HFFc6 (cell line): ENCODE measurements around the gene THSD1. TPM values are rescaled to one million over a fixed set of nuclear protein-coding genes. Genes with fewer than 3 reads are reported as not detected.
A peak's percentile ranks its signal among the peaks of the same experiment; 100 is the strongest.
"Not testable (repeated sequence)": the region's sequence is repeated elsewhere in the genome, so short reads cannot be mapped to it uniquely, and the experiment has no call there.

Experiments
- DNase-seq: peaks from one replicate; pipeline ENCODE4 v3.0.0-alpha.2; 2018
- H3K27ac Mint-ChIP-seq: 2 replicates; pipeline ENCODE4 v1.8.0; 2020; ENCODE audit warnings: mild to moderate bottlenecking, mixed read lengths
- H3K27me3 Mint-ChIP-seq: 2 replicates; pipeline ENCODE4 v1.8.0; 2021; ENCODE audit warnings: mild to moderate bottlenecking, moderate library complexity, mixed read lengths; ENCODE audit not compliant: insufficient read depth
- H3K36me3 Mint-ChIP-seq: 2 replicates; pipeline ENCODE4 v1.8.0; 2021; ENCODE audit warnings: low read depth, mixed read lengths
- H3K4me1 Mint-ChIP-seq: 2 replicates; pipeline ENCODE4 v1.8.0; 2020; ENCODE audit warnings: low read depth, mixed read lengths
- H3K4me3 Mint-ChIP-seq: 2 replicates; pipeline ENCODE4 v1.8.0; 2020; ENCODE audit warnings: mild to moderate bottlenecking, moderate library complexity, mixed read lengths
- H3K9me3 Mint-ChIP-seq: 2 replicates; pipeline ENCODE4 v1.8.0; 2020; ENCODE audit warnings: mild to moderate bottlenecking, mixed read lengths
- total RNA-seq, 6 experiments: library from RNA; stranded (reverse); fragmentation: NEBNext Ultra II Directional; extraction: Animal tissue kit (Norgen Biotek cat#: 25700); gene quantifications; 2 replicates in 1 of 6; 3 replicates in 5 of 6; pipeline ENCODE4 v1.2.3, GENCODE V29; 2021
- TF ChIP-seq, protein P1 (sequence below): fragments of 200-600 bp; sonication (generic); IDR thresholded peaks from 2 replicates; pipeline ENCODE4 v1.5.0; 2021; ENCODE audit warnings: antibody characterized with exemption, mild to moderate bottlenecking

Gene THSD1
- total RNA-seq, 6 experiments from 2014 or later, result 2.6 to 6.1 (median 3.2) TPM

DNA sequence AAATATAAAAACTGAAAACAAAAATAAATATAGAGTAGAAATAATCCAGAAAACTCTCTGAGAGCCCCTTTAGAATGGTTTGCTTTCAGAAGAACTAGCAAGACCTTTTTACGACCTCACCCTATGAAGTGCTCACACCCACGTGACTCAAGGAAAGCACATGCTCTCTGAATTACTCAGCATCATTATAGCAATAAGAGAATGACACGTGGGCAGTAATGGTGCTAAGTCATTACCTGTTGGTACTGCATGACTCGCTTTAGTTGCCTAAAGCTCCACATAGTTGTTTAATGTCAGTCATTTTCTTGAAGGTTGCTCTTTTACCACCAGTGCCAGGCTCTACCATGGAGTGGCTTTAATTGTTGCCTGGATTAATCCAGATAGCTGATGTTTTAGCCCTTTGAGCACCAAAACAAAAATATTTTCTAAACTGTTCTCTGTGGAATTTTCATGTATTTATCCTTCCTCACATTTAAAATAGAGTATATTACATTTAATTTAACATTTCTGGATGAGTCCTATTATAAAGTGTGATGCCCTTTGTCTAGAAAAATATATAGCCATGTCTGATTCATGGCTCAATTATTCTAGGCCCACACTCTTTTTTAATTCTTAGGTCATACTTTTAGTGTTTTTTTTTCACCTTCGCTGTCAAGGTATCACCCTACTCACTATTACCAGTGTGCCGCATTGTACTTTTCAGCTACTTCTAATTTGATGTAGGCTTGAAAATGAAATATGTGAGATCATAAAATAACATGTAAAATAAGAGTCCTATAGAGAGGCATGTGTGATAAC is 56.8 kb downstream of the THSD1 start:
- H3K4me3 Mint-ChIP-seq, result peak overlapping the region; percentile 47; the same call in 1 of the 2 replicates
- no peaks in the 10 kb centered on the region for H3K36me3 Mint-ChIP-seq
- peak; percentile 72 for DNase-seq
- TF ChIP-seq, protein P1, sequence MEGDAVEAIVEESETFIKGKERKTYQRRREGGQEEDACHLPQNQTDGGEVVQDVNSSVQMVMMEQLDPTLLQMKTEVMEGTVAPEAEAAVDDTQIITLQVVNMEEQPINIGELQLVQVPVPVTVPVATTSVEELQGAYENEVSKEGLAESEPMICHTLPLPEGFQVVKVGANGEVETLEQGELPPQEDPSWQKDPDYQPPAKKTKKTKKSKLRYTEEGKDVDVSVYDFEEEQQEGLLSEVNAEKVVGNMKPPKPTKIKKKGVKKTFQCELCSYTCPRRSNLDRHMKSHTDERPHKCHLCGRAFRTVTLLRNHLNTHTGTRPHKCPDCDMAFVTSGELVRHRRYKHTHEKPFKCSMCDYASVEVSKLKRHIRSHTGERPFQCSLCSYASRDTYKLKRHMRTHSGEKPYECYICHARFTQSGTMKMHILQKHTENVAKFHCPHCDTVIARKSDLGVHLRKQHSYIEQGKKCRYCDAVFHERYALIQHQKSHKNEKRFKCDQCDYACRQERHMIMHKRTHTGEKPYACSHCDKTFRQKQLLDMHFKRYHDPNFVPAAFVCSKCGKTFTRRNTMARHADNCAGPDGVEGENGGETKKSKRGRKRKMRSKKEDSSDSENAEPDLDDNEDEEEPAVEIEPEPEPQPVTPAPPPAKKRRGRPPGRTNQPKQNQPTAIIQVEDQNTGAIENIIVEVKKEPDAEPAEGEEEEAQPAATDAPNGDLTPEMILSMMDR, result no peak
- peaks cover 85% of the 10 kb centered on the region for H3K4me1 Mint-ChIP-seq
- H3K27me3 Mint-ChIP-seq, result no peaks in the 10 kb centered on the region; the same call in 1 of the 2 replicates
- no peaks in the 10 kb centered on the region for H3K9me3 Mint-ChIP-seq
- H3K27ac Mint-ChIP-seq, result peak overlapping the region; percentile 88

DNA sequence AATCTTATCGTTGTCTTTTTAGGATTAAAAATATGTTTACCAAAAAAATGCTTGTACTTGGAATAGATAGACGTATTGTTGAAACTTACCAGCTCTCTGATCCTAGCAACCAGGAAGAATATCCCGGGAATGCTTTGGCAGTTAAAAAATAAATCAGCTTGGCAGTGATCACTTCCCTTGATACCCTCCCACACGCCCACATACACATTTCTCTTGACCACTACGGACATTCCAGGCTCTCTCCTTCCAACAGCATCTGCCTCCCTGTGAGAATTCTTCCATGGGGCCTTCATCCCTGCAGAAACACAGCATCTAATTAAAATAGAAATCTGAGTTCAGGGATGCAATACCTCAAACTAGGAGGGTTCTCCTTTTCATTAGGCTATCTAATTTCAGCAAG is 57.9 kb downstream of the THSD1 start:
- H3K4me1 Mint-ChIP-seq, result peaks cover 83% of the 10 kb centered on the region
- no peaks in the 10 kb centered on the region for H3K36me3 Mint-ChIP-seq
- H3K9me3 Mint-ChIP-seq, result no peaks in the 10 kb centered on the region
- DNase-seq, result peak; percentile 71
- H3K4me3 Mint-ChIP-seq, result peak overlapping the region; percentile 47
- peak overlapping the region; percentile 88 for H3K27ac Mint-ChIP-seq
- TF ChIP-seq, protein P1, result no peak
- no peaks in the 10 kb centered on the region; the same call in 1 of the 2 replicates for H3K27me3 Mint-ChIP-seq

DNA sequence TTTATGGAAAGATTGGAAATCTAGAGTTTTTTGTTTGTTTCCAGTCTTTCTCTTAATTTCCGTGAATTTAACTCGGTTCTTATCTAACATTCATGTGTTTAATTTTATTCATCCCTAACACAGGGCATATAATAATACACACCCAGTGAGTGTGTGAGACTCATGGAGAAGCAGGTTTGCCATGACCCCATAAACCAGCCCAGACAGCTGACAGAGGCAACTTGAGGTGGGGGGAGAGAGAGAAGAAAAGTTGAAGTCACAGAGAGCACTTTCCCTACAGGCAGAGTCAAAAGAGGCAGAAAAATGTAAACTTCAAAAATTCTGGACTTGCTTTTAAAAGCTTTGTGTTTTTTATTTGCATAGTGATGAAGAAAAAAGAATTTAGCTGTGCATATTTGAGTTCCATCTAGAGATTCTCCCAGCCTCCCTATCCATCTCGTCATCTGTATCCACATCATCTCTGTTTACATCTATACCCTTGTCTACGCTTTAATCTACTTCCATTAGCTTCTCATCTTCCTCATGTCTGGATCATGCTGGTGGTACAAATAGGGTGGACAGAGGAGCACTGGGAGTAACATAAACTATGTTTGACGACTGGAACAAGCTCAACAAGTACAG is 60.2 kb downstream of the THSD1 start:
- DNase-seq, result peak; percentile 19
- Mint-ChIP-seq H3K27me3 (no peaks in the 10 kb centered on the region; the same call in 1 of the 2 replicates), H3K9me3 (no peaks in the 10 kb centered on the region), H3K27ac (peak overlapping the region; percentile 88), H3K4me1 (peaks cover 70% of the 10 kb centered on the region), H3K4me3 (peak overlapping the region; percentile 1; the same call in 1 of the 2 replicates), H3K36me3 (no peaks in the 10 kb centered on the region)
- TF ChIP-seq, protein P1, result no peak

DNA sequence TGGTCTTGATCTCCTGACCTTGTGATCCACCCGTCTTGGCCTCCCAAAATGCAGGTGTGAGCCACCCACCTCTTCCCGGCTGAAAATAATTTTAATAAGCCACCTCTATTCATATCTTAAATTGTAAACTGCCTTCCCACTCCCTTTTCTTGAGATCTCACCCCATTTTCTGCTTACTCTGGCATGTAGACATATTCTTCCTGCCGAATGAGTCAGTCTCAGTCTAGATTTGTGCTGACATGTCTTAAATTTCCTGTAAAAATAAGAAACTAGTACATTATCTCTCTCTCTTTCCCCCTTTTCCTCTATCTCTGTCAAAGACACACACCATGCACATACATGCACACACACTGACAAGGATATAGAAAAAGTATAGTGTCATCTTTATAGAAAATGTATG is 60.9 kb downstream of the THSD1 start:
- TF ChIP-seq, protein P1, result no peak
- Mint-ChIP-seq H3K4me3 (peak overlapping the region; percentile 4; the same call in 1 of the 2 replicates), H3K27me3 (no peaks in the 10 kb centered on the region; the same call in 1 of the 2 replicates)

DNA sequence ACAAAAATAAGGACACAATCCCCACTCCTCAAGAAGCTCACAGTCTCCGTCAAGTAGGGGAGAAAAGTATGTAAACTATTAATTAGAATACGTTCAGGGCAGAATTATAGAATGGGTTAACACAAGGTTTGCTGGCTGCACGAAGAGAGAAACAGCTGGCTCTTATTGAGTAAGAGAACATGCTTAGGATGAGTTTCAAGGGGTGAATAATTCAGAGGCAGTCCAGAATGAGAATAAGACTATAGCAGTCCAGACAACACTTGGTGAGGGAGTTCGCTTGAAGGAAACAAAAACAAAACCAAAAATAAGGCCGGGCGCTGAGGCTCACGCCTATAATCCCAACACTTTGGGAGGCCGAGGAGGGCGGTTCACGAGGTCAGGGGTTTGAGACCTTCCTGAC is 61.9 kb downstream of the THSD1 start:
- DNase-seq, result no peak
- TF ChIP-seq, protein P1, result no peak
- H3K27me3 Mint-ChIP-seq, result no peaks in the 10 kb centered on the region; the same call in 1 of the 2 replicates
- no peaks in the 10 kb centered on the region for H3K9me3 Mint-ChIP-seq
- H3K27ac Mint-ChIP-seq, result no peak overlapping the region
- peaks cover 59% of the 10 kb centered on the region for H3K4me1 Mint-ChIP-seq
- H3K36me3 Mint-ChIP-seq, result no peaks in the 10 kb centered on the region
- H3K4me3 Mint-ChIP-seq, result no peak overlapping the region

More for the DNA sequence above, 60.9 kb downstream of the THSD1 start:
- Mint-ChIP-seq H3K4me1 (peaks cover 68% of the 10 kb centered on the region), H3K9me3 (no peaks in the 10 kb centered on the region), H3K36me3 (no peaks in the 10 kb centered on the region), H3K27ac (peak overlapping the region; percentile 60)
- peak; percentile 31 for DNase-seq

DNA sequence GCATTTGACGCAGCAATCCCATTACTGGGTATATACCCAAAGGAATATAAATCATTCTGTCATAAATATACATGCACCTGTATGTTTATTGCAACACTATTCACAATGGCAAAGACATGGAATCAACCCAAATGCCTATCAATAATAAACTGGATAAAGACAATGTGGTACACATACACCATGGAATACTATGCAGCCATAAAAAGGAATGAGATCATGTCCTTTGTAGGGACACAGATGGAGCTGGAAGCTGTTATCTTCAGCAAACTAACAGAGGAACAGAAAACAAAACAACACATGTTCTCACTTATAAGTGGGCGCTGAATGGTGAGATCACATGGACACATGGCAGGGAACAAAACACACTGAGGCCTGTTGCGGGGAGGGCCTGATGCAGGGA is 63.8 kb downstream of the THSD1 start:
- H3K4me1 Mint-ChIP-seq, result peaks cover 40% of the 10 kb centered on the region
- not testable (repeated sequence) for H3K9me3 Mint-ChIP-seq, H3K4me3 Mint-ChIP-seq, H3K36me3 Mint-ChIP-seq, H3K27me3 Mint-ChIP-seq, H3K27ac Mint-ChIP-seq, DNase-seq

DNA sequence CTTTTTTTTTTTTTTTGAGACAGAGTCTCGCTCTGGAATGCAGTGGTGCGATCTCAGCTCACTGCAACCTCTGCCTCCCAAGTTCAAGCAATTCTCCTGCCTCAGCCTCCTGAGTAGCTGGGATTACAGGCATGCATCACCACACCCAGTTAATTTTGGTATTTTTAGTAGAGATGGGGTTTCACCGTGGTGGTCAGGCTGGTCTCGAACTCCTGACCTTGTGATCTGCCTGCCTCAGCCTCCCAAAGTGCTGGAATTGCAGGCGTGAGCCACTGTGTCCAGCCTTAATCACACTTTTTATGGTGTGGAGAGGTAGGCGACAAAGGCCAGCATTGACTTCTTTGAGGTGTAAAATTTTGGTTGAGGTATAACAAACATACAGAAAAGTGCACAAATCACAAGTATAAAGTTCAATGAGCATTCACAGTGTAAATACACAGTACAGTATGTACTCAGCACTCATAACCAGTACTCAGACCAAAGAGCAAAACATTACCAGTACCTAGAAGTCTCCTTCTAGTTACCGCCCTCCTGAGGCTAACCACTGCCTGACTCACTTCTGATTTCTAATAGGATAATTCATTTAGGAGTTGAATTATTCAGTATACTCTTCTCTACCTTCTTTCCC is 68.0 kb downstream of the THSD1 start:
- H3K9me3 Mint-ChIP-seq, H3K4me3 Mint-ChIP-seq, H3K4me1 Mint-ChIP-seq, H3K27me3 Mint-ChIP-seq, DNase-seq, H3K36me3 Mint-ChIP-seq, H3K27ac Mint-ChIP-seq: not testable (repeated sequence)

DNA sequence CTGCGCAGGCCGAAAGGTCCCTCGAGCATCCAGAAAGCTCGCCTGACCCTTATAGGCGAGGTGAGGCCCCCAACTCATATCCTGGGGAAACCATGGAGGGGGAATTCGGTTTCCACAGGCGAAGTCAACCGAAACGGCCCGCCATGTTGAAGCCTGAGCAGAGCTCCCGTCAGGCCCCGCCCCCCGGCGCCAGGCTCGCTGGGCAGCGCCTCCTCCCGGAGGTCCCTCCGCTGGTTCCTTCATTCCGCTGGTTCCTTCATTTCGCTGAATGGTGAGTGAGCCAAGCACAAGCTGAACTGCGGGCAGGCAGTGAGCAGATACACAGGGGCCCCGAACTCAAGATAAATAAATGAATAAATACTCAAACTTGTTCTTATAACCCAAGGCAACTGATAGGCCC is 71.9 kb downstream of the THSD1 start:
- not testable (repeated sequence) for H3K4me3 Mint-ChIP-seq, H3K27me3 Mint-ChIP-seq, H3K9me3 Mint-ChIP-seq, DNase-seq, H3K4me1 Mint-ChIP-seq, H3K36me3 Mint-ChIP-seq, H3K27ac Mint-ChIP-seq
